HG03565 (cell line): Measurements from ENCODE around the gene OR5L1.
A peak's percentile ranks its signal among the peaks of the same experiment; 100 is the strongest.

Experiments
- ATAC-seq: cut with Tn5 transposase; IDR thresholded peaks from one replicate; pipeline ENCODE4 v1.9.1; 2021; ENCODE audit warnings: mild to moderate bottlenecking, moderate library complexity; ENCODE audit not compliant: unreplicated experiment

The OR5L1 gene

DNA sequence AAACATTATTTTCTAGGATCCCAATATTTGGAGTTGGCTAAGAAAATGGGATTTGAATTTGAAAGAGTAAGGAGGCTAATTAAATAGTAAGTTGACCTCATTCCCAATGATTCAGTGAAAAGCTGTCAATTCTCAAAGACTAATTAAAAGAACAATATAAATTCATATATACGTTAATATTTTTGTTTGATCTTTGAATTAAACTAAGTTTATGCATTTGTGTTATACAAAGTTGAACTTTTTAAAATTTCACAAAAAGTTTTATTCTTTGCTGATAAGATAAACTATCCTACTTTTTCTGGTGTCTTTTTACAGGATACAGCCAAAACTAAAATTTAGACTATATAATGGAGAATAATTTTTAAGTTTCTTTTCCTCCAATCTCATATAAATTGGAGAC lies at the start of gene OR5L1:
Gene OR5L1, plus strand, starts transcription at position 301 of the 400 bp plus-strand sequence. CDS start 100 bp downstream, outside the sequence.
- no peak for ATAC-seq

DNA sequence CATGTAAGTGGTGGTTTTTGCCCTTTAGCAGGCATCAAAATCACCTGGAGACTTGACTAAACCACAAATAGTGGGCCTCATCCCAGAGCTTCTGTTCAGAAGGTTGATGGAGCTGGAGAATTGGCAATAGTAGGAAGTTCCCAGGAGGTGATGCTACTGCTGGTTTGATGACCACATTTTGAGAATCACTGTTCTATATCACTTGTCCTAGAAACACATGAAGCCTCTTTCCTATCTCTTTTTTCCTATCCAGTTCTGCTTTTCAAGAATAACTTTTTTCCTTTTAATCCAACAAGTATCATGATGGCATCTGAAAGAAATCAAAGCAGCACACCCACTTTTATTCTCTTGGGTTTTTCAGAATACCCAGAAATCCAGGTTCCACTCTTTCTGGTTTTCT lies 38.0 kb upstream of the OR5L1 start, which contains the start of gene OR5D13:
Gene OR5D13, plus strand, starts transcription at position 301 of the 400 bp plus-strand sequence. Its CDS starts 0 bp downstream, at position 301.
- ATAC-seq = no peak

DNA sequence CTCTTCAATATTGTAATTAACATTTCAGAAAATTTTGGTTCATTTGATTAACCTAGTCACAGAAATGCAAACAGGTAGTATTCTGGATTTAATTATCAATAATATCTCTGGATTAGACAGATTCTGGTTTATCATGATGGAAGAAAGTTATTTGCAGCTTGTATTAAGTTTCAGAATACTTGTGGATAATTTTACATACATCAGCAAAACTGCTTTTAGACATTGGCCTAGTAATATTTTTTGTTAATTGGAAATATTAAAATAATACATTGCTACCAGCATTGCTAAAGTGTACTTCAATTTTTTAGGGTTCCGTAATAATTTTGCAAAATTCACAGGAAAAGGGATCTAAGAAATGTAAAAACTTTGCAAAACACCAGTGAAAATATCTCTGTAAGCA lies 19.6 kb upstream of the OR5L1 start:
- no peak for ATAC-seq

DNA sequence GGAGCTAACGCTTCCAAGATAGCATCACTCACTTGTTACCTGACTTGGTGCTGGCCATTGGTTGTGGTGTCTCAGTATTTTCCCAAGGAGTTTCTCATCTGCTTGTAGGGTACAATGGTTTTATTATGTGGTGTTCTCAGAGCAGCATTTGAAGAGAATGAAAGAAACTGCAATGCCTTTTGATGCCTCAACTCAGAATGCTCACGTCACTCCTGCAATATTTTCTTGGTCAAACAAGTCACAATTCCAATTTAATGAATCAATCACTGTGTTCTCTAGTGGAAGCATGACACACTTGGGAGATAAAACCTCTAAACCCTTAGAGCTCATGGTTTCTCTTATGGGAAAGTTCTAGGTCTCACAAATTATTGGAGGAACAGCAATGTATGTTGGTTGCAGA lies 17.8 kb upstream of the OR5L1 start:
- ATAC-seq = no peak

DNA sequence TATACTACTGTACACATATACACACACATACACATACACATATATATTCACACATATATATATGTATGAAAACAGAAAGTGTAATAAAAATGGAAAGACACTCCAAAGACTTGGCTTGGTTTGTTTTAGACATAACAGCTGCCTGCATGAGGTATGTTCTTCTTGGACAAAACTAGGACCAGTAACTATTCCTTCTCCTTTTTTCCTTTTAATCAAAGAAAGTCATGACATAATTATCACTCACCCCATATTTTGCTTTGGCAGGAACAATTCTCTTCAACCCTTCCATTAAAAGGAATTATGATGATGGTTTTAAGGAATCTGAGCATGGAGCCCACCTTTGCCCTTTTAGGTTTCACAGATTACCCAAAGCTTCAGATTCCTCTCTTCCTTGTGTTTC lies 15.9 kb upstream of the OR5L1 start, which contains the start of gene OR5D14:
Gene OR5D14, plus strand, starts transcription at position 301 of the 400 bp plus-strand sequence. Its CDS starts 0 bp downstream, at position 301.
- no peak for ATAC-seq

DNA sequence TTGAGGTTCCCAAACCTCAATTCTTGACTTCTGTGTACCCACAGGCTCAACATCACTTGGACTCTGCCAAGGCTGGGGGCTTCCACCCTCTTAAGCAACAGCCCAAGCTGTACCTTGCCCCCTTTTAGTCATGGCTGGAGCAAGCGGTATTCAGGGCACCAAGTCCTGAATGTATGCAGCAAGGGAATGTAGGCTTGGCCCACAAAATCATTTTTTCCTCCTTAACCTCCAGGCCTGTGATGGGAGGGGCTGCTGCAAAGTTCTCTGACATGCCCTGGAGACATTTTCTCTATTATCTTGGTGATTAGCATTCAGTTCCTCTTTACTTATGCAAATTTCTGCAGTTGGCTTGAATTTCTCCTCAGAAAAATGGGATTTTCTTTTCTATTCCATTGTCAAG lies 4.9 kb upstream of the OR5L1 start:
- no peak for ATAC-seq

DNA sequence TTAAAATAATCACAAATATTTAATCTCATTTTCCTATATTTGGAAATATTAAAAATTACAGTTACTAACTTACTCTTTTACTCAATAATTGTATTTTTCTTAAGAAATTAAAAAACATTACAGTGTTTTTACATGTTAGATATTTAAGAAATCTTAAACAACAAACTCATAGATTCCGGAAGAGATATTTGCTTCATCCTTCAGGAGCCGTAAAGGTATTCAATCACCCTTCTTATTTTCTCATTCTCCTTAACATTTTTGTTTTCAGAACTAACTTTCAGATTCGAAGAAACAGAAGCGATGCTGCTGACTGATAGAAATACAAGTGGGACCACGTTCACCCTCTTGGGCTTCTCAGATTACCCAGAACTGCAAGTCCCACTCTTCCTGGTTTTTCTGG lies 8.2 kb downstream of the OR5L1 start, which contains the start of gene OR5D18:
Gene OR5D18, plus strand, starts transcription at position 301 of the 400 bp plus-strand sequence. Its CDS starts 0 bp downstream, at position 301.
- ATAC-seq = no peak

DNA sequence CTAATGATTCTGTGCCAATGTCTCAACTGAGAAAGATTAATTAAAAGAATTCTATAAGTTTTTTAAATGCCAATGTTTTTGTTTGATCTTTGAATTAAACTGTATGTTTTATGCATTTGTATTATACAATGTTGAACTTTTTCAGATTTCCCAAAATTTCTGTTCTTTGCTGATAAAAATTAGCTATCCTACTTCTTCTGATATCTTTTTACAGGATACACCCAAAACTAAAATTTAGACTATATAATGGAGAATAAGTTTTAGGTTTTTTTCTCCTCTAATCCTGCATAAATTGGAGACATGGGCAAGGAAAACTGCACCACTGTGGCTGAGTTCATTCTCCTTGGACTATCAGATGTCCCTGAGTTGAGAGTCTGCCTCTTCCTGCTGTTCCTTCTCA lies 15.8 kb downstream of the OR5L1 start, which contains the start of gene OR5L2:
Gene OR5L2, plus strand, starts transcription at position 301 of the 400 bp plus-strand sequence. Its CDS starts 0 bp downstream, at position 301.
- ATAC-seq = no peak

DNA sequence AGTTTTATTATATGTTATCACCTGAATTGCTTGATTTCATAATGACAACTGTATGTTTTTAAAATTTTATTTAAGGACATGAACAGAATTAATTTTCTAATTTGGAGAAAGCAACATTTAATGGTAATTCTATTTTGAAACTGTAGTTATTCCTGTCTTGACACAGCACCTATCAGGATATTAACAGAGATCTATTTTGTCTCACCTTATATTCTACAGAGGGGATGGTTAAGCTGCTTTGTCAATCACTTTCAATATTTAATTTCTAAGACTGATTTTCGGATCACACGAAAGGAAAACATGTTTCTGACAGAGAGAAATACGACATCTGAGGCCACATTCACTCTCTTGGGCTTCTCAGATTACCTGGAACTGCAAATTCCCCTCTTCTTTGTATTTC lies 27.3 kb downstream of the OR5L1 start, which contains the start of gene OR5D16:
Gene OR5D16, plus strand, starts transcription at position 301 of the 400 bp plus-strand sequence. Its CDS starts 0 bp downstream, at position 301.
- ATAC-seq = no peak

DNA sequence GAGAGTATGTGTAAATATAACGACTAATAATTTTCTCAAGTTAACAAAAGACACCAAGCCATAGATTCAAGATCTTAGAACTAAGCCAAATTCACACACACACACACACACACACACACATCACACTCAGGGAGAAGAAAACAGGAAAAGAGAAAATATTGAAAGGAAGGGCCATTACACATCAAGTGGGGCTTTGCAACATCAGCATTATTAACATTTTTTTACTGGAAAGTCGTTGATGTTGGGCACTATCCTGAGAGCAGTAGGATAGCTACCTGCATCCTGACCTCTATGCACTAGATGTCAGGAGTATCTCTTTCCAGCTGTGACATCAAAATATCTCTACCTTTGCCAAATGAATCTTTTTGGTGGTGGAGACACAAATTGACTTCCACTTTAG lies 36.3 kb downstream of the OR5L1 start:
- no peak for ATAC-seq

DNA sequence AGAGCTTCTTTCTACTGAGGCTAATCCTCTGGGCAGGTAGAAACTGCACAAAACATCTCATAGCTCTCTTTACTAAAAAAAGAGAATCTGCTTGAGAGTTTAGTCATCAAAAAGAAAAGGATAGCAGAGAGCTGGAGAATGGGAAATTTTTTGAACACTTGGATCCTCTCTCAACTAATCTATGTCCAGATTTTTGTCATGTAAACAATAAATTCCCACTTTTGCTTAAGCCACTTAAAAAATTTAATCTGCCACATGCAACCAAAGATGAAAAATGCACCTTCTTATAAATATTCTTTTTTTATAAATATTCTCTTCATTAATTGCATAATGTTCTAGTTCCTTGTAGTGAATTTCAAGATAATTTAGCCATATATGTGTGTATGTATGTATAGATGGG lies 37.9 kb downstream of the OR5L1 start:
- no peak for ATAC-seq

DNA sequence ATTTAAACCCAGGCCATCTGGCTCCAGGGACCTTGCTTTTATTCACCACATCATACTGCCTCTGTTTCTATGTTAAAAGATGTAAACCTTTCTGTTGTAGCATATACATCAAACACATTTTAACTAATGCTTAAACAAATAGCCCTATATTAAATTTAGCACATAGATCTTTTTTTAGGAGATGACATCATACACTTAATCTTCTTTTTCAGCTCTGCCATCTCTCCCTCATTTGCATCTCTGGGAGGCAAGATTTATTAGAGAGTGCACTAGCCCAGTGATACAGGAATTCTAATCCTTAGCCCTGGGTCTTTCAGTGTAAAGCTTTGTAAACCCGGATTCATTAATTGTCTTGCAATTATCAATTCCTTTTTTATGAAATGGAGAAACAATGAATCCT lies 41.0 kb downstream of the OR5L1 start:
- no peak for ATAC-seq

DNA sequence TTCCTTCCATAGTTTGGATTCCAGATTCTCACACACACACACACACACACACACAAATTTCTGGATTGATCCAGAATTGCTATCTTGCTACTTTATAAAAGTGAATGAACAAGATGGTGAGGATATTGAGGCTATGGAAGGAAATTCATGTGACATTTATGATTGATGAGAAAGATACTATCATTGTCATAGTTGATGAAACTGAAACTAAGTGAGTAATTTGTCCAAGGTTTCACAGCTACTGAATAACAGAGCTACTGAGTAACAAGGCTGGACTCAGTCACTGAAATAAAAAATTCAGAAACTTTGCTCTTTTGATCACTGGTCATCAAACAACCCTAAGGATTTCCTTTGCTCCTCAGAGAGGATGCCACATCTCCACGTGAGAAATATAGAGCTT lies 43.5 kb downstream of the OR5L1 start:
- ATAC-seq = peak; percentile 69
